CD14-positive monocyte (primary cell): ENCODE data around the gene XXYLT1. TPM values are rescaled to one million over a fixed set of nuclear protein-coding genes. Genes with fewer than 3 reads are reported as not detected.
A peak's percentile ranks its signal among the peaks of the same experiment; 100 is the strongest.

Experiments
- DNase-seq, 3 donors: peaks; one replicate each; pipeline ENCODE4 v3.0.0-alpha.2; 2011 to 2022
- H2AFZ ChIP-seq: 2 replicates; pipeline ENCODE4 v1.6.0; 2012; ENCODE audit warnings: mild to moderate bottlenecking, low read depth, low read length, inconsistent platforms; ENCODE audit not compliant: insufficient read depth, poor library complexity, severe bottlenecking
- H3K27ac ChIP-seq, 2 donors: 1 replicate in 1 of 2; 2 replicates in 1 of 2; pipeline ENCODE4 v1.5.1; 2012 to 2013; ENCODE audit warnings: low read length in 2 of 2, control low read depth in 1 of 2, inconsistent platforms in 1 of 2, low read depth in 1 of 2, mild to moderate bottlenecking in 1 of 2
- H3K27me3 ChIP-seq, 2 donors: one replicate each; pipeline versions ENCODE4 v1.6.0 to v1.6.1; 2011 to 2013; ENCODE audit warnings: low read length in 2 of 2; ENCODE audit not compliant: control insufficient read depth in 2 of 2, insufficient read depth in 2 of 2
- H3K36me3 ChIP-seq, 2 donors: replicated peaks in 1 of 2; 1 replicate in 1 of 2; 2 replicates in 1 of 2; pipeline versions ENCODE4 v1.5.1 to v1.6.1; 2012 to 2013; ENCODE audit warnings: low read length in 2 of 2, control low read depth in 1 of 2, inconsistent platforms in 1 of 2, mild to moderate bottlenecking in 1 of 2; ENCODE audit not compliant: insufficient read depth in 2 of 2, control insufficient read depth in 1 of 2
- H3K4me1 ChIP-seq, 2 donors: 1 replicate in 1 of 2; 2 replicates in 1 of 2; pipeline versions ENCODE4 v1.5.1 to v1.6.1; 2012 to 2013; ENCODE audit warnings: low read length in 2 of 2, control low read depth in 1 of 2, inconsistent platforms in 1 of 2, mild to moderate bottlenecking in 1 of 2, moderate library complexity in 1 of 2; ENCODE audit not compliant: insufficient read depth in 2 of 2, control insufficient read depth in 1 of 2
- H3K4me2 ChIP-seq: replicated peaks from 2 replicates; pipeline ENCODE3; 2012; ENCODE audit warnings: low read length, moderate library complexity, mild to moderate bottlenecking; ENCODE audit not compliant: poor library complexity, severe bottlenecking; ENCODE audit errors: extremely low read depth
- H3K4me3 ChIP-seq, 3 experiments: fragments of 200-600 bp in 1 of 3; sonication (generic) in 1 of 3; replicated peaks in 1 of 3; 1 replicate in 2 of 3; 2 replicates in 1 of 3; pipeline ENCODE4 v1.5.1; 2011 to 2013; ENCODE audit warnings: low read length in 3 of 3, mild to moderate bottlenecking in 3 of 3, control low read depth in 2 of 3, low read depth in 2 of 3, inconsistent platforms in 1 of 3, moderate library complexity in 1 of 3
- H3K79me2 ChIP-seq: 2 replicates; pipeline ENCODE4 v1.6.0; 2012; ENCODE audit warnings: mild to moderate bottlenecking, control low read depth, inconsistent platforms, low read length, moderate library complexity; ENCODE audit not compliant: insufficient read depth
- H3K9ac ChIP-seq: 2 replicates; pipeline ENCODE4 v1.6.0; 2017; ENCODE audit warnings: low read length, mild to moderate bottlenecking; ENCODE audit not compliant: insufficient read depth, poor library complexity, severe bottlenecking
- H3K9me3 ChIP-seq, 2 donors: replicated peaks in 1 of 2; 1 replicate in 1 of 2; 2 replicates in 1 of 2; pipeline versions ENCODE4 v1.5.1 to v1.6.1; 2012 to 2013; ENCODE audit warnings: low read length in 2 of 2, control low read depth in 1 of 2; ENCODE audit not compliant: control insufficient read depth in 1 of 2, insufficient read depth in 1 of 2
- H4K20me1 ChIP-seq: 2 replicates; pipeline ENCODE4 v1.6.0; 2012; ENCODE audit warnings: mild to moderate bottlenecking, low read length, control low read depth, moderate library complexity; ENCODE audit not compliant: insufficient read depth
- H3K27ac Mint-ChIP-seq, 7 donors: one replicate each; pipeline ENCODE4 v1.8.0; 2020; ENCODE audit warnings: mild to moderate bottlenecking in 7 of 7, mixed read lengths in 7 of 7, moderate library complexity in 6 of 7, inconsistent platforms in 2 of 7
- H3K27me3 Mint-ChIP-seq, 3 donors: one replicate each; pipeline ENCODE4 v1.8.0; 2021 to 2022; ENCODE audit warnings: low read depth in 3 of 3, mild to moderate bottlenecking in 3 of 3, mixed read lengths in 3 of 3, moderate library complexity in 3 of 3, inconsistent platforms in 1 of 3
- H3K36me3 Mint-ChIP-seq, 2 donors: one replicate each; pipeline ENCODE4 v1.8.0; 2020; ENCODE audit warnings: mixed read lengths in 2 of 2, inconsistent platforms in 1 of 2, mild to moderate bottlenecking in 1 of 2
- H3K4me1 Mint-ChIP-seq: one replicate; pipeline ENCODE4 v1.8.0; 2020; ENCODE audit warnings: mild to moderate bottlenecking, mixed read lengths
- H3K4me3 Mint-ChIP-seq, 2 donors: one replicate each; pipeline ENCODE4 v1.8.0; 2020; ENCODE audit warnings: mild to moderate bottlenecking in 2 of 2, mixed read lengths in 2 of 2, moderate library complexity in 1 of 2
- H3K9me3 Mint-ChIP-seq, 7 donors: one replicate each; pipeline ENCODE4 v1.8.0; 2020 to 2022; ENCODE audit warnings: mixed read lengths in 7 of 7, mild to moderate bottlenecking in 6 of 7, moderate library complexity in 6 of 7, inconsistent platforms in 2 of 7
- WGBS: methylation state at CpG from one replicate; pipeline ENCODE4 v1.1.5; 2013; ENCODE audit warnings: missing lambda C conversion rate; ENCODE audit not compliant: insufficient coverage; 5-methylcytosine and 5-hydroxymethylcytosine counted together
- intact Hi-C, 2 donors: fragments of 100-400 bp; cut with micrococcal nuclease; formaldehyde crosslinking; loops; one replicate each; pipeline versions ENCODE4 v1.15.0 to v1.15.1; 2023
- polyA plus RNA-seq, 3 donors: library from polyadenylated mRNA; depleted of rRNA in 1 of 3; unstranded in 2 of 3; stranded (reverse) in 1 of 3; fragments of 300-500 nt in 2 of 3; fragments of >200 nt in 1 of 3; fragmentation: Illumina TruSeq in 2 of 3; gene quantifications; 1 replicate in 2 of 3; 2 replicates in 1 of 3; pipeline ENCODE4 v1.2.3, GENCODE V29; 2012 to 2021
- TF ChIP-seq, protein P1 (sequence below): fragments of 200-600 bp; IDR thresholded peaks from one replicate; pipeline ENCODE4 v1.8.0; 2022; ENCODE audit warnings: antibody characterized with exemption, mild to moderate bottlenecking

Gene XXYLT1
- polyA plus RNA-seq, 3 donors, result 11.8 to 13.5 (median 13.2) TPM

DNA sequence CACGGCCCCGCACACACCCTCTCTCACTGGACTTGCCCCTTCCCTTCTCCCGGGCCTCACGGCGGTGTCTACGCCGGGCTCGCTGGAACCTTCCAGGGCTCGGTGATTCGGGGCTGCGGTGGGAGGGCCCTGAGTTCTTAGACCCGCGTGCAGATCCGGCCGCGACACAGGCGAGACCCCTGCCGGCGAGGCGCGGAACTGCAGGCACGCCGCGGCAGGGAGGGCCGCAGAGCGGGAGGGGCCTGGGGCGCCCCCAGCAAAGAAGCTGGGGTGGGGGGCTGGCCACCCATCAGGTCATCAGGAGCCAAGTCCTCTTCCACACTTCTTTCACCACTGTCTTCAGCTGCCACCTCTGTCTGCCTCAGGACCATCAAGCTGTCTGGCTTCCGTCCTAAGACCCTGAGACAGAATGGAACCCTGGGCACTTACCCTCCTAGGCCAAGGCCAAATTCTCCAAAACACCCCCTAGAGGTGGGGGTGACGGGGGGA is 164.5 kb downstream of the XXYLT1 start:
- no peaks in the 10 kb centered on the region for H3K9me3 ChIP-seq
- TF ChIP-seq, protein P1, sequence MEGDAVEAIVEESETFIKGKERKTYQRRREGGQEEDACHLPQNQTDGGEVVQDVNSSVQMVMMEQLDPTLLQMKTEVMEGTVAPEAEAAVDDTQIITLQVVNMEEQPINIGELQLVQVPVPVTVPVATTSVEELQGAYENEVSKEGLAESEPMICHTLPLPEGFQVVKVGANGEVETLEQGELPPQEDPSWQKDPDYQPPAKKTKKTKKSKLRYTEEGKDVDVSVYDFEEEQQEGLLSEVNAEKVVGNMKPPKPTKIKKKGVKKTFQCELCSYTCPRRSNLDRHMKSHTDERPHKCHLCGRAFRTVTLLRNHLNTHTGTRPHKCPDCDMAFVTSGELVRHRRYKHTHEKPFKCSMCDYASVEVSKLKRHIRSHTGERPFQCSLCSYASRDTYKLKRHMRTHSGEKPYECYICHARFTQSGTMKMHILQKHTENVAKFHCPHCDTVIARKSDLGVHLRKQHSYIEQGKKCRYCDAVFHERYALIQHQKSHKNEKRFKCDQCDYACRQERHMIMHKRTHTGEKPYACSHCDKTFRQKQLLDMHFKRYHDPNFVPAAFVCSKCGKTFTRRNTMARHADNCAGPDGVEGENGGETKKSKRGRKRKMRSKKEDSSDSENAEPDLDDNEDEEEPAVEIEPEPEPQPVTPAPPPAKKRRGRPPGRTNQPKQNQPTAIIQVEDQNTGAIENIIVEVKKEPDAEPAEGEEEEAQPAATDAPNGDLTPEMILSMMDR, result peak; percentile 100
- peak overlapping the region; percentile 69 for H3K4me2 ChIP-seq
- peak overlapping the region; percentile 48 for H2AFZ ChIP-seq
- DNase-seq, result peak; percentile 51 to 71 (median 54)
- peak overlapping the region in 1 of 3 experiments; percentile 60 for H3K4me3 ChIP-seq
- 2% methylated on average over 22 of the region's 29 CpGs for WGBS
- intact Hi-C loops, result loop anchor here (2.0 to 10.0 kb wide), 5 partner anchors 102 to 424 kb away; no protein-coding TSS in a partner anchor
- Mint-ChIP-seq H3K9me3 (peaks cover 0 to 3% (median 0%) of the 10 kb centered on the region in 7 donors), H3K36me3 (peaks cover 0 to 2% of the 10 kb centered on the region in 2 donors), H3K4me1 (peaks cover 60% of the 10 kb centered on the region), H3K27me3 (peaks cover 0 to 3% (median 0%) of the 10 kb centered on the region in 3 donors), H3K27ac (peak overlapping the region in 6 of 7 donors; percentile 69 to 86 (median 79)), H3K4me3 (peak overlapping the region; percentile 63 to 83)
- no peaks in the 10 kb centered on the region for H3K79me2 ChIP-seq
- H3K27me3 ChIP-seq, result no peaks in the 10 kb centered on the region
- peak overlapping the region in 1 of 2 donors; percentile 66 for H3K27ac ChIP-seq
- peak overlapping the region; percentile 44 for H3K9ac ChIP-seq
- no peaks in the 10 kb centered on the region for H3K36me3 ChIP-seq
- peaks cover 64 to 82% of the 10 kb centered on the region in 2 donors for H3K4me1 ChIP-seq
- no peaks in the 10 kb centered on the region for H4K20me1 ChIP-seq

- H3K4me2 ChIP-seq, result peak overlapping the region; percentile 69
- Mint-ChIP-seq H3K9me3 (peaks cover 0 to 3% (median 0%) of the 10 kb centered on the region in 7 donors), H3K27ac (peak overlapping the region in 5 of 7 donors; percentile 69 to 86 (median 81)), H3K36me3 (peaks cover 0 to 2% of the 10 kb centered on the region in 2 donors), H3K4me3 (peak overlapping the region; percentile 63 to 83), H3K4me1 (peaks cover 64% of the 10 kb centered on the region), H3K27me3 (peaks cover 0 to 5% (median 0%) of the 10 kb centered on the region in 3 donors)
- no peak for DNase-seq
- 89% methylated on average over 1 of the region's 12 CpGs for WGBS
- TF ChIP-seq, protein P1, result no peak
- intact Hi-C loops, result loop anchor here (2.0 to 10.0 kb wide), 5 partner anchors 101 to 423 kb away; no protein-coding TSS in a partner anchor
- peaks cover 62 to 81% of the 10 kb centered on the region in 2 donors for H3K4me1 ChIP-seq
- H3K36me3 ChIP-seq, result no peaks in the 10 kb centered on the region
- no peaks in the 10 kb centered on the region for H3K27me3 ChIP-seq
- peak overlapping the region in 1 of 3 experiments; percentile 60 for H3K4me3 ChIP-seq
- H3K79me2 ChIP-seq, result no peaks in the 10 kb centered on the region
- H3K9me3 ChIP-seq, result no peaks in the 10 kb centered on the region
- H2AFZ ChIP-seq, result peak overlapping the region; percentile 48
- no peaks in the 10 kb centered on the region for H4K20me1 ChIP-seq
- H3K9ac ChIP-seq, result peak overlapping the region; percentile 44
- H3K27ac ChIP-seq, result peak overlapping the region in 1 of 2 donors; percentile 66
These were observed 165.0 kb downstream of the XXYLT1 start for GRCh38 chr3:195105841-195106417.
